Measurements from ENCODE around the gene SPDL1.

The SPDL1 gene

DNA sequence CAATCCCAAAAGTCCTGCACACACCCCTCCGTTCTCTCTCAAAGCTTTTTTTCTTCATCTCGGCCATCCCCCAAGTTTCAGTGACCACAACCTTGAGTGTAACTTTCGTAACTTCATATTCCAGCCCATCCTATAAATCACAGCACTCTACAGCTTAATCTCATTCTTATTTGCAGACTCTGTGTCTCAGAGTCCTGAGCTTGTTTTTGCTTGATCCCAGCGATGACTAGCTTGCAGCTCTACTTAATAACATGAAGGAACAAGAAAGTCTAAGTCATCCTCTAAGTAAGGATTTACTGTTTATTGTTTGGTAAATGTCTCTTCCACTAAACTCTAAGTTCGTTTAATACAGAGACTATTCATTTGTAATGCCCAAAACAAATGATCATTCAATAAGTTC, 2.6 kb upstream of the SPDL1 start:
- no peak overlapping the region for H3K9ac ChIP-seq (ENCODE audit: low read length)
- H3K9me3 ChIP-seq (ENCODE audit: insufficient read depth, low read length) = no peaks in the 10 kb centered on the region
- no peaks in the 10 kb centered on the region for H4K20me1 ChIP-seq (ENCODE audit: low read depth, low read length)
- H3K36me3 ChIP-seq (ENCODE audit: low read length) = no peaks in the 10 kb centered on the region
- no peak overlapping the region for H3K27ac ChIP-seq (ENCODE audit: low read depth, low read length)
- H3K79me2 ChIP-seq (ENCODE audit: insufficient read depth, low read length) = peaks cover 24% of the 10 kb centered on the region
- H3K4me3 ChIP-seq (ENCODE audit: insufficient read depth, low read length, poor library complexity, severe bottlenecking) = no peak overlapping the region
- H3K27me3 ChIP-seq (ENCODE audit: low read length) = no peaks in the 10 kb centered on the region
- H3K9me2 ChIP-seq (replicated peaks; ENCODE audit: insufficient read depth, low read length) = no peaks in the 10 kb centered on the region
- no peak overlapping the region for H3K4me2 ChIP-seq (ENCODE audit: low read depth, low read length, poor library complexity, severe bottlenecking)
- TF ChIP-seq, protein P1, sequence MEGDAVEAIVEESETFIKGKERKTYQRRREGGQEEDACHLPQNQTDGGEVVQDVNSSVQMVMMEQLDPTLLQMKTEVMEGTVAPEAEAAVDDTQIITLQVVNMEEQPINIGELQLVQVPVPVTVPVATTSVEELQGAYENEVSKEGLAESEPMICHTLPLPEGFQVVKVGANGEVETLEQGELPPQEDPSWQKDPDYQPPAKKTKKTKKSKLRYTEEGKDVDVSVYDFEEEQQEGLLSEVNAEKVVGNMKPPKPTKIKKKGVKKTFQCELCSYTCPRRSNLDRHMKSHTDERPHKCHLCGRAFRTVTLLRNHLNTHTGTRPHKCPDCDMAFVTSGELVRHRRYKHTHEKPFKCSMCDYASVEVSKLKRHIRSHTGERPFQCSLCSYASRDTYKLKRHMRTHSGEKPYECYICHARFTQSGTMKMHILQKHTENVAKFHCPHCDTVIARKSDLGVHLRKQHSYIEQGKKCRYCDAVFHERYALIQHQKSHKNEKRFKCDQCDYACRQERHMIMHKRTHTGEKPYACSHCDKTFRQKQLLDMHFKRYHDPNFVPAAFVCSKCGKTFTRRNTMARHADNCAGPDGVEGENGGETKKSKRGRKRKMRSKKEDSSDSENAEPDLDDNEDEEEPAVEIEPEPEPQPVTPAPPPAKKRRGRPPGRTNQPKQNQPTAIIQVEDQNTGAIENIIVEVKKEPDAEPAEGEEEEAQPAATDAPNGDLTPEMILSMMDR (IDR thresholded peaks at IDR 0.05; ENCODE audit: insufficient read depth, low read length, poor library complexity, severe bottlenecking) = no peak
- no peak for TF ChIP-seq EZH2phosphoT487 (conservative IDR thresholded peaks at IDR 0.05; ENCODE audit: low read length)
- no peaks in the 10 kb centered on the region for H3F3A ChIP-seq (ENCODE audit: insufficient read depth)
- H2AFZ ChIP-seq (ENCODE audit: low read depth, low read length, severe bottlenecking) = no peak overlapping the region

DNA sequence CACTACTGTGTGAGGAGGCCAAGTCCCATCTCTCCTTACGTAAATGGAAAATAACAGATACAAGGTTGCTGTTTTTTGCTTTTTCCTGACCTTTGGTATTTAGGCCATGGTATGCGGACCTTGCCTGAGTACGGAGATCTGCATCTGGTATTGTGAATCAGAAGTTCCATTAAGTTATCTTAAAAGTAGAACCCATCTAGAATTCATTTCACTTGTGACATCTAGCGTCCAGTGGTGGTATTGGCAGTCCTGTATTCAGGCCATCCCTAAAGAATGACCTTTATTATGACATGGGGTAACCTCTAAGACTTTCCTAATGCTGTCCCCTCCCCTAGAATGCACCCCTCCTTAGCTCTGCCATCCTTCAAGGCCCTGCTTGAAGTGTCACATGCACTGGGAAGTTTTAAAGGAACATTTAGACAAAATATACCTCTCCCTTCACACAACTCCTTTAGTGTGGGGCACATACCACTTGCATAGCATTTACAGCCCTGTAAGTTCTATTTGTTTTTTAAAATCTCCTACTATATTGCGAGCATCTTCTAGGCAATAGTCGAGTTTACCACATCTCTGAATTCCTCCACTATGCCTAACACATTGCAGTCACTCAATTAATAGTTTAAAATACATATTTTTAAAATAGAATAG, 1.9 kb upstream of the SPDL1 start:
- no peak overlapping the region for H2AFZ ChIP-seq (ENCODE audit: low read depth, low read length, severe bottlenecking)
- H3K9me3 ChIP-seq (ENCODE audit: insufficient read depth, low read length) = no peaks in the 10 kb centered on the region
- no peaks in the 10 kb centered on the region for H3K9me2 ChIP-seq (replicated peaks; ENCODE audit: insufficient read depth, low read length)
- no peaks in the 10 kb centered on the region for H3K27me3 ChIP-seq (ENCODE audit: low read length)
- no peaks in the 10 kb centered on the region; the same call in 1 of the 2 replicates for H4K20me1 ChIP-seq (ENCODE audit: low read depth, low read length)
- no peaks in the 10 kb centered on the region for H3K36me3 ChIP-seq (ENCODE audit: low read length)
- H3K4me2 ChIP-seq (ENCODE audit: low read depth, low read length, poor library complexity, severe bottlenecking) = no peak overlapping the region
- TF ChIP-seq, protein P1 (IDR thresholded peaks at IDR 0.05; ENCODE audit: insufficient read depth, low read length, poor library complexity, severe bottlenecking) = peak; percentile 51
- no peak for TF ChIP-seq EZH2phosphoT487 (conservative IDR thresholded peaks at IDR 0.05; ENCODE audit: low read length)
- no peak overlapping the region for H3K4me3 ChIP-seq (ENCODE audit: insufficient read depth, low read length, poor library complexity, severe bottlenecking)
- no peak overlapping the region for H3K9ac ChIP-seq (ENCODE audit: low read length)
- no peaks in the 10 kb centered on the region for H3F3A ChIP-seq (ENCODE audit: insufficient read depth)
- H3K79me2 ChIP-seq (ENCODE audit: insufficient read depth, low read length) = peaks cover 31% of the 10 kb centered on the region
- no peak overlapping the region for H3K27ac ChIP-seq (ENCODE audit: low read depth, low read length)

DNA sequence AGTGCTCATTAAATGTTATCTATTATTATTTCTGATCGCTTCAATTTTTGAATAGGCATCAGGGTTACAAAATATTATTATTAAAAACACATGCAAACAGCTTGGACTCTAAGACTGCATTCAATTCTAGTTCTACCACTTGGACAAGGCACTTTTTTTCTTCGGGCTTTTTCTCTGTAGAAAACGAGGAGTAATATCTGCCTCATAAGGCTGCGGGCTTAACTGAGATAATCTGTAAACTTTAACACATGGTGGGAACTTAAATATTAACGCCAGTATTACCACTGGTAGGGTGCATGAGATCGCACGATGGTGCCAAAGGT, 511 bp upstream of the SPDL1 start:
- Histone ChIP-seq H3K9ac (ENCODE audit: low read length) (peak overlapping the region; percentile 97), H3K9me2 (replicated peaks; ENCODE audit: insufficient read depth, low read length) (no peaks in the 10 kb centered on the region), H3K9me3 (ENCODE audit: insufficient read depth, low read length) (no peaks in the 10 kb centered on the region), H3K4me2 (ENCODE audit: low read depth, low read length, poor library complexity, severe bottlenecking) (peak overlapping the region; percentile 87), H3K27me3 (ENCODE audit: low read length) (no peaks in the 10 kb centered on the region), H3K4me3 (ENCODE audit: insufficient read depth, low read length, poor library complexity, severe bottlenecking) (peak overlapping the region; percentile 96), H3K27ac (ENCODE audit: low read depth, low read length) (no peak overlapping the region), H3F3A (ENCODE audit: insufficient read depth) (no peaks in the 10 kb centered on the region), H3K36me3 (ENCODE audit: low read length) (no peaks in the 10 kb centered on the region), H3K79me2 (ENCODE audit: insufficient read depth, low read length) (peaks cover 45% of the 10 kb centered on the region), H4K20me1 (ENCODE audit: low read depth, low read length) (no peaks in the 10 kb centered on the region; the same call in 1 of the 2 replicates), H2AFZ (ENCODE audit: low read depth, low read length, severe bottlenecking) (peak overlapping the region; percentile 54)
- TF ChIP-seq EZH2phosphoT487 (conservative IDR thresholded peaks at IDR 0.05; ENCODE audit: low read length) = no peak
- TF ChIP-seq, protein P1 (IDR thresholded peaks at IDR 0.05; ENCODE audit: insufficient read depth, low read length, poor library complexity, severe bottlenecking) = no peak

Data from SU-DHL-6 (cell line).